ENCODE results near the gene TOR1AIP2.
"Not testable (repeated sequence)": the region's sequence is repeated elsewhere in the genome, so short reads cannot be mapped to it uniquely, and the experiment has no call there.

The TOR1AIP2 gene

DNA sequence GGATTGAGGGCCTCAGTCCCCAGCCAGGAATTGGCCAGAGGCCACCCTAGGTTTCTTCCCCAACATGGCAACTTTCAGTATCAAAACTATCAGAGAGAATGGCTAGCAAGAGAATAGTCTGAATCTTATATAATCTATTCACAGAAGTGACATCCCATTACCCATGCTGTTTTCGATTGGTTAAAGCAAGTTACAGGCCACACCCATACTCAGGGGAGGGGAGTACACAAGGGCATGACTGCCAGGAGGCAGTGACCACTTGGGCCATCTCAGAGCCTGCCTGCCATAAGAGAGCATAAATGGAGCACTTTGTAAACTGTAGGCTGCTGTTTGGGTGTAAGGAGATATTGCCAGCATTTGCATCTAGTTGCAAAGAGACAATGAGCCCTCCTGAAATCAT is 69.1 kb downstream of the TOR1AIP2 start:
- DNase-seq (ENCODE audit: extremely low read depth in 1 of 2, low read depth in 1 of 2) = no peak

DNA sequence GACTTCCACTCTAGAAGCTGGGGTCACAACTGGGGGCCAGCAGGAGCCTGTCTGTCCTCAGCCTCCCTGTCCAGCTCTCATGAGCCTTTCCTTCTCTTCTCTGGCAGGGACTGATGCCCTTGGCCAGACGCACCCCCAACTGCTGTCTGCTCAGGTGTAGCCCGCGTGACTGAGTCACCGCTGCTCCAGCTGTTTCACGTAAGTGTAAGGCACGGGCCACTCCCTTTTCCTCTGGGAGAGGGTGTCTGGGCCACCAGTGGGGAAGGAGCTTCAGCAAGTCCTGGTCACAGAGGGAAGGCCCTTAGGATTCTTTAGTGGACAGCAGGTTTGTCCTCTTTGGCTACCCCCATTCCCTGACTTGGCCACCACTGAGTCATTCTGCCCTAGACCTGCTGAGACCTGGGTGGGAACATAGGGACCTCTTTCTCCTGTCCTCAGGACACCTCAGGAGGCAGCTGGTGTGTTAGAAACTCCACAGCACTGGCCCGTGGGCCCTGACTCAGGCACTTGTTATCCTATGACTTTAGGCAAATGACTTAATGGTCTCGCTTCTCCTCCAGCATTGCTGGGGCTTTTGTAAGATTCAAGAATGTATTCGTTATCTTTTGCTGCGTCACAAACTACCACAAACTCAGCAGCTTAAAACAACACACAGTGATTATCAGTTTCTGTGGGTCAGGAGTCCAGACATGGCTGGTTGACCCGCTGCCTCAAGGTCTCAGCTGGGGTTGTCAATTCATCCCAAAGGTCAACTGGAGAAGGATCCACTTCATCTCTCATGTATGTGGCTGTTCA is 69.7 kb downstream of the TOR1AIP2 start:
- DNase-seq (ENCODE audit: extremely low read depth in 1 of 2, low read depth in 1 of 2) = no peak

DNA sequence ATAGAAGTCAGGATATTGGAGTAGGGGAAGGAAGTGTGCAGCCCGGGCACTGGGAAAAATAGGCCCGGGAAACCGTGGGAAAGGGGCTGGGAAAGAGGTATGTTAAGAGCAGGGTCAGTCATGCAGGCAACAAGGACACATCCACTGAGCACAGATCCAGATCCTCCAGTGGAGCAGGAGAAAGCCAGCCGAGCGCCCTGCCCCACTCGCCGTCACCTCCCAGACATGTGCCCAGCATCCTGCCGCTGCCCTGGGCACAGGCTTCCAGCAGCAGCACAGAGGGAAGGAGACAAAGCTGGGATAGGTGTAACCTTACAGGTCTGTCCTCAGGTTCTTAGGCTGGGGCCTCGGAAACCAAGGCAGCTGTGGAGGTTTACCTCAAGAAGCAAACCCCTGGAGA is 70.3 kb downstream of the TOR1AIP2 start:
- no peak for DNase-seq (ENCODE audit: extremely low read depth in 1 of 2, low read depth in 1 of 2)

DNA sequence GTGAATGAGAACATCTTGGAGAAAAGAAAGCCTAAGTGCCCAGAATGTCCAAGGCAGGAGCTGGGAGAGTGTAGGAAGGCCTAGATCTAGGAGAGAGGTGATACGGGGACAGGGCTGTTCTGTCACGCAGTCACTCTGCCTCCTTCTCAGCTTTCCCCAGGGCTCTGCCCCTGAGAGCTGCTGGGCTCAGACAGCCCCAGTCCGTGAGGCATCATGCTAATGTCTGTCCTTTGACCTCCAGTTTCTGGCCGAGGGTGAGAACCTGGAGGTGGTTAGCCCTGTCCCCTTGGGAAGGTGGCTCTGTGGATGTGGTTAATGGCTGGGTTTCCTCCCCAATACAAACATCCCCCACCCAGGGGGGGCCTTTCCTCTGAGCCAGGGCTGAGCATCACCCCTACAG is 71.3 kb downstream of the TOR1AIP2 start:
- DNase-seq (ENCODE audit: extremely low read depth in 1 of 2, low read depth in 1 of 2) = no peak

DNA sequence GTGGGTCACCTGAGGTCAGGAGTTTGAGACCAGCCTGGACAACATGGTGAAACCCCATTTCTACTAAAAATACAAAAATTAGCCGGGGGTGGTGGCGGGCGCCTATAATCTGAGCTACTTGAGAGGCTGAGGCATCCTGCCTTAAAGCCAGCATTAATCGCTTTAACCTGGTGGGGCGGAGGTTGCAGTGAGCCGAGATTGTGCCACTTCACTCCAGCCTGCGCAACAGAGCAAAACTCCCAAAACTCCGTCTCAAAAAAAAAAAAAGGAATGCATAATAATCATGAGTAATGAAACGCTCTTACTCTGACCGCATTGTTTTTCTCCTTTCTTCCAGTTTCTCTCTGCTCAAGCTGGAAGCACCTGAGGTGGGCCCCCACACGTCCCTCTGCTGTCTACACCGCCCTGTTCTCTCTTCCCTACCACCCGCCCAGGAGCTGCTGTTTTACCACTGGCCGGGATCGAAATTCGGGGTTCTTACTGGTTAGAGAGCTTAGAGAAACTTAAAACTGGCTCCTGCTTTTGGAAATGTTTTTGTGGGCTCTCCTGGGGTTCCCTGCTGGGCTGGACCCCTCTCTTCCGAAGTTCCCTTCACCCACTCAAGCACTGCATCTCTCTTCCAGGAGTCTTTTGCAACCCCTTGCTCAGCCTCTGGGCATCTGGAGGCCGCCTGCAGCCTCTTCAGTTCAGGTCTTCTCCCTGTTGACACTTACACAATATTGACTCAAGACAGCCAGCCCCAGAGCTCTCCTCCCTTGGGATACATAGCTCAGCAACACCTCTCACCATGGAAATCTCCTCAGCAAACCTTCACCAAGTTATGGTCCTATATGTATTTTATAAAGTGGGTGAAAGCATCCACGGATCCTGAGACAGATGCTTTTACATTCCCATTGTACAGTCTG is 72.1 kb downstream of the TOR1AIP2 start:
- DNase-seq (ENCODE audit: extremely low read depth in 1 of 2, low read depth in 1 of 2) = no peak

DNA sequence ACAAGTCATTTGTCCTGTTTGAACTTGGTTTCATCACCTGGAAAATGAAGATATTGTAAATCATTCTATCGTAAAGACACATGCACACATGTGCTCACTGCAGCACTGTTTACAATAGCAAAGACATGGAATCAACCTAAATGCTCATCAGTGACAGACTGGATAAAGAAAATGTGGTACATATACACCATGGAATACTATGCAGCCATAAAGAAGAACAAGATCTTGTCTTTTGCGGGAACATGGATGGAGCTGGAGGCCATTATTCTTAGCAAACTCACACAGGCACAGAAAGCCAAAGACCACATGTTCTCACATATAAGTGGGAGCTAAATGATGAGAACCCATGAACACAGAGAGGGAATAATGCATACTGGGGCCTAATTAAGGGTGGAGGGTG is 73.2 kb downstream of the TOR1AIP2 start:
- not testable (repeated sequence) for DNase-seq (ENCODE audit: extremely low read depth in 1 of 2, low read depth in 1 of 2)

DNA sequence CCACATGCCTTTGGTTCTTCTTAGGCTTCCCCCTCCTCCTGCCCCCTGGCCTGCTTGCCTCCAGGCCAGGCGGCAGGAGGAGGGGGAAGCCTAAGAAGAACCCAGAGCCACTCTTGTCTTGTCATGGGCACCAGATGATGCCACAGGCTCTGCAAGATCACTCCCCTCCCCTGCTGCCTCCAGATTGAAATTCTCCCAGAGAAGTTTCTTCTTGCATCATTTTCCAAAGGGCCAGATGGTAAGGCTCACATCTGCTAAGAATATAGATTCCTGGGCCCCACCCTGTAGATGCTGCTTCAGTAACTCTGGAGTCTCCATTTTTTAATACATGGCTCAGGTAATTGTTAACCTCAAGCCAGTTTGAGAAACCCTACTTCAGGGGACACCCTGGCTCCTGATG is 73.7 kb downstream of the TOR1AIP2 start:
- no peak for DNase-seq (ENCODE audit: extremely low read depth in 1 of 2, low read depth in 1 of 2)

DNA sequence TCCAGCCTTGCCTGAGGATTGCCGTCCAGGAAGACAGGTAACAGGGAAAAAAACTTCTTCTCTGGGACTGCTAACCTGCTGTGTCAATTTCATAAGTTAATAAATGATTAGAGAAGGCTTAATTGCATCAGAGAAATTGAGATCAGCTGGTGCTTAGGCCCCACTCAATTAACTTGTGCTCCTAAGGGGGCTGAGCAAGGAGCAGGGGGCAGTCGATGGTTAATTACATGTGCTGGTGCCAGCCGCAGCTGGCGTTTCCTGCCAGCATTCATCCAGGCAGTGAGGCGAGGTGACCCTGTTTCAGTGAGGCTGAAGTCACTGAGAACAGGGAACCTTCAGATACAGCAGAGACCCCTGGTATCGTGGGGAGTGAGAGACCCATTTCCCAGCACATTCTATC is 74.5 kb downstream of the TOR1AIP2 start:
- no peak for DNase-seq (ENCODE audit: extremely low read depth in 1 of 2, low read depth in 1 of 2)

DNA sequence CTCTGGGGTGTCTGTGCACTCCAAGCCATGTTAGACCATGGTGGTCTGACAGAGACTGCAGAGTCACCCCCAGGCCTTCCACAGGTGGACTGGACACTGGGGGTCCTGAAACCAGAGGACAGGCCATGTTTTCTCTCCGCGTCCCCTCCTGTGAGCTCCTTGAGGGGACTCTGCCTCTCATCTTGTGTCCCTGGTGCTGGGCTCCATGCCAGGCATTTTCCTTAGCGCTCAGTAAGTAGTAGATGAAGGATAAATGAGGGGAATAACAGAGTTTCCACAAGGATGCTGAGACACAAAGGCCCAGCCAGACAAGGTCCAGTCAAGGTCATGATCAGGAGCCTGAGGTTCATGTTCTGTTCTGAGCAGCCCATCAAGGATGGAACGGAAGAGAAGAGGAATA is 77.1 kb downstream of the TOR1AIP2 start:
- DNase-seq (ENCODE audit: extremely low read depth in 1 of 2, low read depth in 1 of 2) = no peak

DNA sequence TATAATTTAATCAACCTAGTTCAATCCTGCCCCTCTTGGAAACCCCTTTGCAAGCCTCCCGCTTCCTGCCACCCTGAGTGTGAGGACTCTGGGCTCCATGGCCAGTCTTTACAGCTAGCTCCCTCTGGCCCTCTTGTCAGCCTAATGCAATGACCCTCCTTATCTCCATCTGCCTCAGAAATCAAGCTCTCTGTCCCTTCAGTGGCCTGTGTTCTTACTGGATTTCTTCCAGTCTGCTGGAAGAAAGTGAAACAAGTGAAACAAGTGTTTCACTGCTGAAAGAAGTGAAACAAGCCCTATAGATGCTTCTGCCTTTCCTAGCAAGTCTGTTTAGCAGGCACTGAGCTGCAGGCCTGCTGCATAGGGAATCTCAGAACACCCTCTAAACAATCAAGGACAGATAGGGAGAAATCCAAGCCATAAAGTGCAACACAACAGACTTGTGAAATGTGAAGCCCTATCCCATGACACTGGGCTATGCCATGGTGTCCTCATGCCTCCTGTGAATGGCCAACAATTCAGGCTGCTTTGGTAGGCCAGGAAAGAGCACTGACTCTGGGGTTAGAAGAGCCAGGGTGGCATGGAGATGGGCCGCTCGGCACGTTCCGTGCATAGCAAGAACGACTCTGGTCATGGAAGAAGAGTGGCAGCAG is 78.6 kb downstream of the TOR1AIP2 start:
- DNase-seq (ENCODE audit: extremely low read depth in 1 of 2, low read depth in 1 of 2) = no peak

DNA sequence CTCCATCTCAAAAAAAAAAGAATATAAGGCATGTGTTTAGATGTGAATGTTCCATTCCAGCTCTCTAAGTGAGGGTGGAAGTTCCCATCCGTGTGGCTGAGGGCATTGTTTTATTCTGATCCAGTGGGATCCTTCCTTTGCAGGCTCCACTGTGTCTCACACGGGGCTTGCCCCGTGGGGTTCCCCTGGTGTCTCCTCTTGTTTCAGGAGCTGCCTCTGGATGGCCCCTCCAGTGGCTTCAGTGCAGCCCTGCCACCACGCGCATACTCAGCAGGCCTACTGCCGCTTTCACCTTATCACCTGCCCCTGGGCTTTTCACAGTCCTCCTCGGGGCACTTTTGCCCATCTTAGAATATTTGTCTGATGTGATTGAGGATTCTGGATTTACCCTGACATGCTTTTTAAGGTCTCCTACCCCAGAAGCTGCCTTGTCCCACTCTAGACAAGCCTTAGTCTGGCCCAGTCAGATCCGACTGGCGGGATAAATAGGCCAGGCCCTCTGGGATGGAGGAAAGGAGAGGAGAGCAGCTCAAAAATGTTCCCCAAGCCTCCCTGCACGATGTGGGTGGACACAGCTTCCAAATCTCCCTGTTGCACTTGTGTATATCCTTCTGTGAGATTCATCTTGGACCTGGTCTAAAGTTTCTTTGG is 79.3 kb downstream of the TOR1AIP2 start:
- no peak for DNase-seq (ENCODE audit: extremely low read depth in 1 of 2, low read depth in 1 of 2)

DNA sequence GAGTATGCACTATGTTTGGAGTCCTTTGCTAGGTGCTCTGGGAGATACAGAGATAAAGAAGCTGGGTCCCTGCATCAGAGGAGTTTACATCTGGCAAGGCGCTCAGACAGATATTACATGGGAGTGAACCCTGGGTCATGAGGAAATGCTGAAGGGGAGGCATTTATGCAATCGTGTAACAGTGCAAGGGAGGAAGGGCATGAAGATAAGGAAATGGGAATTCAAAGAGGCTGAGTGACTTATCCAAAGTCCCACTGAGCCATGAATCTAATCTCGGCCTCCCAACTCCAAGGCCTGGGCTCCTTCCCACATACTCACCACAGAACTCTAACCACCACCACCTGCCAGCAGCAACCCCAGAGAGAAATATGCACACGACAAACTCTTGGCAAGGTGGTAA is 82.9 kb downstream of the TOR1AIP2 start:
- DNase-seq (ENCODE audit: extremely low read depth in 1 of 2, low read depth in 1 of 2) = no peak

DNA sequence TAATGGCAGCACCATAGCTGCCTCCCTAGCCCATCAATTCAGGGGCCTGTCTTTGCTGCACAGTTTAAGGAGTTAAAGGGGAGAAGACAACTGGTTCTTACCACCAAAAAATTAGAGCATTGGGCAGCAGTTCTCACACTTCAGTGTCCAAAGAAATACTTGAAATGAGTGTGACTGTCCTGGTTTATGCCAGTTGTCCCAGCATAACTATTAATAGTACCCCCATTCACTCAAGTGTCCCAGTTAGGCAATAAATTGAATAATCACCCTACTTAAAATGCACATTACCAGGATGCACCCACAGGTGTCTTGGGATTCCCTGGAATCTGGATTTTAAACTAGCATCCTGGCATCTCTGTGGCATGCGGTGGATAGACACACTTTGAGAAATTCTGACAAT is 83.5 kb downstream of the TOR1AIP2 start:
- DNase-seq (ENCODE audit: extremely low read depth in 1 of 2, low read depth in 1 of 2) = no peak

DNA sequence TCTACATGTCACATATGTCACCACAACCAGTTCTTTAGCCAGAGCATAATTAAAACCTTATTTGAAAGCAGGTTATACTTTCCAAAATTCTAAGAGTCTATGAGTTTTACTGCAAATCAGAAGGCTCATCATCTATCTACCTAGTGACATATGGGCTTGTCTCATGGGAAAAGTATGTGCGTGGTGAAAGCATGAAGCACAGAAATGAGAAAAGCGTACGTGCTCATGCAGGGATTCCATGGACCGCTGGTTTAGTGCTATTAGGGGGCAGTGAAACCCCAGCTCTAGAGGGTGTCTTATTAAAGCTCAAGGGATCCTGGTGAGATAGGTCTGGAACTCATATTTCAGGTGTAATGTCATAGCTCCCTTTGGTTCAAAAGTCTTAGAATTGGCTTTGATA is 84.3 kb downstream of the TOR1AIP2 start:
- no peak for DNase-seq (ENCODE audit: extremely low read depth in 1 of 2, low read depth in 1 of 2)

Data from stimulated activated CD8-positive, alpha-beta memory T cell treated with anti-CD3 and anti-CD28 coated beads, Interleukin-7, amount 100 ng/mL, for 48 hours (primary cell).